Measurements from ENCODE around the gene STAMBP. TPM values are rescaled to one million over a fixed set of nuclear protein-coding genes. Genes with fewer than 3 reads are reported as not detected.

Gene STAMBP
- total RNA-seq, 1 experiment from 2014 or later, result 41.4 TPM

DNA sequence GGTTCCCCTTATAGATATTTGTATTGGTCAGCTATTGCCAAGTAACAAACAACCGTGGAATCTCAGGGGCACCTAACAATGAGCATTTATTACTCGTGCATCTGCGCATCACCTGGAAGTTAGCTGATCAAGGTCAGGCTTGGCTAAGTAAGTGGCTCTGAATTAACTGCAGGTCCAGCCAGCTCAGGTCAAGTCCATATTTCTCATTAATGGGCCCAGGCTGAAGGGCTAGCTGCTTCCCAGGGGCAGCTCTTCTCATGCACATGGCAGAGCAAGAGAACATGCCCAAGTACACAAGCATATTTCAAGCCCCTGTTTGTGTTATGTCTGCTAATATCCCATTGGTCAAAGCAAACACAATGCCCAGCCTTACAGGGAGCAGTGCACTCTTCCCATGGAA lies 90.1 kb downstream of the STAMBP start:
- in situ Hi-C loops (cut with HindIII; ENCODE audit: low sequenced_read_pairs), result no loop called here
- no peak for DNase-seq (ENCODE audit: low spot score)

DNA sequence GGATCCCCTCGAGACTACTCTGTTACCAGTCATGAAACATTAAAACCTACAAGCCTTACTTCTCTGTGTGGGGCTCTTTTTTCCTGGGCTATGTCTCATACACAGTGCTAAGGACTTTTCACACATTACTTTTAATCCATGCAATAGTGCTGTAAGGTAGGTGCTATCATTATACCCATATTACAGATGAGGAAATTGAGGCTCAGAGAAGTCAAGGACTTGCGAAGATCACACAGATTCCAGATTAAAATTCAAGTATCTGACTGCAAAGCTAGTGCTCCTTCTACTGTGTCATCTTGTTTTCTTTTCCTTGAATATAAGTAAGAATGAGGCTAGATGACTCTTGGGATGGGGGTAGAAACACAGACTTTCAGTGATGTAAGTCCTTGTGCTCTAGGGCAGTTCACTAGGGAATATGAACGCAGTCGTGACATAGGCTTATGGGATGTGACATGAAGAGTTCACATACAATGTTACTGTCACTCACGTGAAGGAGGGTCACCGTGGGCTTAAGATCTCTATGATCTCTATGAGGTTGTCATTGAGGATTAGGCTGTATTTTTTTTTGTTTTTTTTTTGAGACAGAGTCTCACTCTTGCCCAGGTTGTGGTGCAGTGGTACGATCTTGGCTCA lies 91.0 kb downstream of the STAMBP start:
- in situ Hi-C loops (cut with HindIII; ENCODE audit: low sequenced_read_pairs), result no loop called here
- DNase-seq (ENCODE audit: low spot score), result no peak

DNA sequence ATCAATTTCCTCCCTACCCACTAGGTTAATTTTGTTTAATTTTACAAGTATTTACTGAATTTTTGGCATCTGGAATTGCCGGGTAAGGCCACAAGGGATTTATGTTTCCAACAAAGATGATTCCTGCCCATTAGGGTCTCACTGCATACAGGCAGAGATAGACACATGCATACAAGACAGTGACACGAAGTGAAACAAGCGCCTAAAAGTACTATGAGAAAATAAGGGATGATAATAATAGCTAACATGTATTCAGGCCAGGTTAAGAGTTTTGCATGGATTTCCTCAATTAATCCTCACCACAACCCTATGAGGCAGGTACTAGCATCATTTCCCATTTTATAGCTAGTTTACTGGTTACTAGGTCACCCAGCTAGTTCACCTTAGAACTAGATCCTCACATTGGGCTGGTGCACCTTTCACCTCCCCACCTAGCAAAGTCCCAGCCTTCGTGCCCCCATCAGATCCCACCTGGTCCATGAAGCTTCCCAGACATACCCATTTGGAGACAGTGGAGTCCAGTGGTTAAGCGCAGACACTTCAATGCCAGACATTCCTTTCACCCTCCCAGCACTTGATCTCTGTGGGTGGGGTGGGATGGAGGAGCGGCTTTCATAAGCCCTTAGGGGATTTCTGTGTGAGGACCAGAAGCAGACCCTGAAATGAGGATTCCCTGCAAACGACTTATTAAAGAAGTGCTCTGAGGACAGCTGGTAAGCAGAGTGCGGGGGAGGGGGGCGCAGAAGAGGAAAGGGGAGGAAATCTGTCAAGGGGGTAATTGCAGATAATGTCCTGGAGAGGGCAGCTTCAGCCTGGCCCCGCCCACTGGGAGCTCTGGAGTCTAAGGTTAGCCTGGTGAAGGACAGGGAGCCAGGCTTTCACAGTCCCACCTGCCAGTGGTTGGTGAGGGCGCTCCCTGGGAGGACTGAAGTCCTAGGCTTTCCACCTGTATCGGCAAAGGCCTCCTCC lies 92.1 kb downstream of the STAMBP start:
- DNase-seq (ENCODE audit: low spot score), result no peak
- in situ Hi-C loops (cut with HindIII; ENCODE audit: low sequenced_read_pairs), result no loop called here

DNA sequence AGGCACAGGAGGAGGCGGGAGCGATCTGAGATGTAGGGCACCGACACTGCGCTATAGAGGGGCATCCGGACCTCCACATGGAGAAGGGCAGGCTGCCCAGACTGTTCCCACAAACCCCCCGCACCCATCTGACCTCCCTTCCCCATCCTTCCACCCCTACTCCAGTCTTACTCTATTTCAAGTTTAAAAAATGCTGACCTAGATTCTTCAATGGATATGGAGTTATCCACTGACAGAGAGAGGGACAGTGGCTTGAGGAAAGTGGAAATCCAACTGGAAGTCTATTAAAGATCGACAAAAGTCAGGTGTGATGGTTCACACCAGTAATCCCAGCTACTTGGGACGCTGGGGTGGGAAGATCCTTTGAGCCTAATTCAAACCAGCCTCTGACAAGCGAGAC lies 92.8 kb downstream of the STAMBP start:
- DNase-seq (ENCODE audit: low spot score), result no peak
- in situ Hi-C loops (cut with HindIII; ENCODE audit: low sequenced_read_pairs), result no loop called here

DNA sequence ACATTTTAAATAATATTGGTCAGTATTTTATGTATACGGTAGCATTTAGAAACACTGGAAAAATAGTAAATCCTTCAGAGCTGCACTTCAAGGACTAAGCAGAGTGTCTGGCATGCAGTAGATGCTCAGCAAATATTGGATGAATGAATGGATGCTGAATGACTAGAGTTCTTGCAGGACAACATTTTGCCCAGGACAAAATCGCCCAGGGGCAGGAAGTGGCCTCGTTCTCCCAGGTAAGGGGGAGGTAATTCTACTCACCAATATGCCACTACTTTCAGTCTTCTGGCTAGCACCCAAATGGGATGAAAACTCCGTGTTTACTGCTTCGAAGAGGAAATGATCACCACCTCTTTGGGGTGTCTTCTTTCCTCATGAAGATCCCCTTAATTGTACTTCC lies 93.9 kb downstream of the STAMBP start:
- in situ Hi-C loops (cut with HindIII; ENCODE audit: low sequenced_read_pairs), result no loop called here

More for the DNA sequence above, 93.9 kb downstream of the STAMBP start:
- no peak for DNase-seq (ENCODE audit: low spot score)

Other genes with a start within 250 kb of the STAMBP start
- gene NAT8, start 186.5 kb upstream of the STAMBP start, total RNA-seq (2014; rRNA removed; shearing (Covaris generic)), result not detected in 2 replicates
- gene TPRKB, start 91.6 kb upstream of the STAMBP start, total RNA-seq (2014; rRNA removed; shearing (Covaris generic)), result 46.0 and 63.8 TPM in 2 replicates
- gene DUSP11, start 48.9 kb upstream of the STAMBP start, total RNA-seq (2014; rRNA removed; shearing (Covaris generic)), result 35.8 and 63.2 TPM in 2 replicates
- 0.07 TPM in 1 of 2 replicates, not detected in the other for gene C2orf78, start 44.8 kb upstream of the STAMBP start, total RNA-seq (2014; rRNA removed; shearing (Covaris generic))
- gene ACTG2, start 64.0 kb downstream of the STAMBP start, total RNA-seq (2014; rRNA removed; shearing (Covaris generic)), result not detected in 2 replicates
- gene DGUOK, start 97.9 kb downstream of the STAMBP start, total RNA-seq (2014; rRNA removed; shearing (Covaris generic)), result 57.2 and 68.9 TPM in 2 replicates
- 2.0 and 3.7 TPM in 2 replicates for gene TET3, start 155.9 kb downstream of the STAMBP start, total RNA-seq (2014; rRNA removed; shearing (Covaris generic))

Measured in G401 (cell line).